Stromal cell of bone marrow (primary cell): ENCODE measurements around the gene SDHB.

ENCODE experiments used
- DNase-seq: peaks from one replicate; pipeline ENCODE4 v3.0.0-alpha.2; 2012; ENCODE audit warnings: low read depth

SDHB gene

DNA sequence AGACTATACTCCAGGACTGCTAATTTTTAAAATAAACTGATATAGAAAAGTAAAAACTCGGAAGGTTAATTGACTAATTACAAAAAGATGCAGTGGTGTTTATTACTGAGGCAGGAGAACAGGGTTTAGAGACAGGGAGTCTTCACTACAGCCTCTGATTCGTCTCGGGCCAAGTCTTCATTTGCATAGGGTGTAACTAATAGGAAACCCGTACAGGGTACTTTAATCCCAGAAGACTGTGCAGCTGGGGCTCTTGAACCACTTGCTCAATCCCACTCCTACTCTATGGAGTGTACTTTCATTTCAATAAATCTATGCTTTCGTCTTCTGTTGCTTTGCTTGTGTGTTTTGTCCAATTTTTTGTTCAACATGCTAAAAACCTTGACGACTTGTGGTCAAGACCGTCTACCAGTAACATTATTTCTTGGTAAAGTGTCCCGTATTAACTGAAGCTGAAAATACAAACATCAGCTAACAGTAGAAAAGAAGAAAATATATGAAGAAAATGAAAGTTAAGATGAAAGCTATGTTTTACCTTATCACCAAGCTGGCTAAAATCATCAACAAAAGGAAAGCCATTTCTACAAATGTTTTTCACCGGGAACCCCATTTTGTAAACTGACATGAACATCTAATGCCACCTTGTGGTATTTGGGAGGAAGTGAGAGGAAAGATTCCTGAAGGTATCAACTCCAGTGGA lies 8.0 kb downstream of the SDHB start:
- peak; percentile 45 for DNase-seq

DNA sequence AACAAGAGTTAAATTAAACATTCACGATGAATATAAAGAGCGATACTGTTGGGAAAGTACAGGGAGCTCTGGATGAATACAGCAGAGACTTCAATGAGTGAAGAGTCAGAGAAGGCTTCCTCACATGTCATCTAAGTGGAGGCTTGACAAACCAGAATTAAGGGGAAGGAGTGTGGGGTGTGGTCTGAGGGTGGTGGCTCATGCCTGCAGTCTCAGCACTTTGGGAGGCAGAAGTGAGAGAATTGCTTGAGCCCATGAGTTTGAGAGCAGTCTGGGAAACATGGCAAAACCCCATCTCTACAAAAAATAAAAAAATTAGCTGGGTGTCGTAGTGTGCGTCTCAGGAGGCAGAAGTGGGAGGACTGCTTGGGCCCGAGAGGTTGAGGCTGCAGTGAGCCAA lies 8.7 kb downstream of the SDHB start:
- DNase-seq = no peak

DNA sequence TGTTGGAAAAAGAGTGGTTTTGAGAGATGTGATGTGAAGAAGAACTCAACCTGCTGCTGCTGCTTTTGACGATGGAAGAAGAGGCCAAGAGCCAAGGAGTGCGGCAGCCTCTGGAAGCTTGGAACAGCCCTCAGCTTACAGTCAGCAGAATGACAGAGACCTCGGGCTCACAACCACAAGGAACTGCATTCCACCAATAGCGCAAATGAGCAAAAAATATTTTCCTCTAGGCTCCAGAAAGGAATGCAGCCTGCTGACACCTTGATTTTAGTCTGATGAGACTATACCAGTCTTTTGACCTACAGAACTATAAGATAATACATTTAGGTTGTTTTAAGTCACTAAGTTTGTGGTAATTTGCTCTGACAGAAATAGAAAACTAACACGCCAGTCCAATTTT lies 10.2 kb downstream of the SDHB start:
- DNase-seq = no peak

DNA sequence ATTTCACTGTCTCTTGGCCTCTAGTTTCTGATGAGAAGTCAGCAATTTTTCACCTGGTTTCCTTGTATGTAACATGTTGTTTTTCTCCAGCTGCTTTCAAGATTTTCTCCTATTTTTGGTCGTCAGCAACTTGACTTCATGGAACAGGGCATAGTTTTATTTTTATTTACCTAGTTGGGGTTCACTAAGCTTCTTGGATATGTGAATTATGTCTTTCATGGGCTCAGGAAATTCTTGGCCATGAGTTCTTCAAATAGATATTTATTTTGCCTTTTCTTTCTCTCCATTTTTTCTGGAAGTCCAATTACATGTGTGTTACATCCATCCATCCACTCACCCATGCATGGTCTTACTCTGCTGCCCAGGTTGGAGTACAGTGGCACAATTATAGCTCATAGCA lies 13.7 kb downstream of the SDHB start:
- DNase-seq = no peak

DNA sequence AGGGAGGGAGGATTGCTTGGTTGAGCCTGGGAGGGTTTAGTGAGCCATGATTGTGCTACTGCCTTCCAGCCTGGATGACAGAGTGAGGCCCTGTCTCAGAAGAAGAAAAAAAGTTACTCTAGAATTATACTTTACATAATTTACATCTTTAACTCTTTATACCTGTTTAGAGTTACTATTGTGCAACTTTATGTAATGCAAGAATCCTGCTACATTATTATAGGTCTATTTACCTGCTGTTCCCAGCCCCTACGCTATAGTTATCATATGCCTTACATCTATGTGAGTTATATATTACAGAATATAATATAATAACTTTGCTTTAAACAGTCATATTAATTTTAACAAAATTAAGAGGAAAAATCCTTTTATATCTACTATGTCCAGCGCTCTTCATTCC lies 14.3 kb downstream of the SDHB start:
- no peak for DNase-seq

DNA sequence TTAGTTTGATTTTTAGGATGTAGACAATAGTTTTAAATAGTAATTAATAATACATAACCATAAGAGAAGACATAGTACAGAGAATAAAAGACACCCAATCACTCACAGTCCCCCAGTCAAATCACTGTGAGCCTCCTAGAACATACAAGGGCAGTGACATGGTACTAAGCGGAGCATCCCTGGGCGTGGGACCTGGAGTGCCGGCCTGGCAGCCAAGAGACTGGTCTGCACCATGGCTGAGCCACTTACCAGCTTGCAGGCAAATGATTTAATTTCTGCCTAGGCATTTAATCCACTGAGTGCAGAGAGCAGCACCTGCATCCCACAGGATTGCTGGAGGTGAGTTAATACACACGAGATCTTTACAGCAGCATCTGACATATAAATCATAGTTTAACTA lies 20.4 kb downstream of the SDHB start:
- DNase-seq = no peak

DNA sequence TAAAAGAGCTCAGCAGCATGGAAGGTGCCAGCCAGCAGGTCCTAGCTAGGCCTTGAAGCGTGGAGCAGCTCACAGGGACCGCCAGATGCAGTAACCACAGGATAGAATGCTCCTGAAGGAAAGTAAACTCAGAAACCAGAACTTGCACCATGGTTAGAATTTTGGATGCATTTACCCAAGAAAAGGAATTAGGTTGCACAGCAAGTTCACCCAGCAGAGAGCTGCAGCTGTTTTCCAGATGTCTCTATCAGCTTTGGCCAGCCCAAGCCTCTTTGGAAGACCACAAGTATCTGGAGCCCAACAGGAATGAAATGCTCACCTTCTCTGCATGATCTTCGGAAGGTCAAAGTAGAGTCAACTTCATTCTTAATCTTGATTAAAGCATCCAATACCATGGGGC lies 21.1 kb downstream of the SDHB start:
- no peak for DNase-seq

DNA sequence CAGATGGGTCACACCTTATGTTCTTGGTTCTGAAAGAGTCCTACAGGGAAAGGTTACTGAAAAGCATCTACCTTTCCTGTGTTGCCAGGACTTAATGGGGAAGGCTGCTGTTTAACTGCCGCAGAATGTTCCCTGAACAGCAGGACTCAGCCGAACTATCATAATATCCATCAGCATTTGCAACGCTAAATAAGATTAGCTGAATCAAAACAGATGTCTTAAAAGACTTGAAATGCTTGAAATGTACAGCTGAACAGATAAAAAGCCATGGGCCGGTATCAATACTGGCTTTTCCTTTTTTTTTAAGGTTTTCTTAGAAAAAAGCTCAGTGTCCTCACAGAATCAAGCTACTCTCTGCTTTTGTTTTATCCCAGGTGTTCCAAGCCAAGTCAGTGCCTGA lies 22.4 kb downstream of the SDHB start:
- no peak for DNase-seq

DNA sequence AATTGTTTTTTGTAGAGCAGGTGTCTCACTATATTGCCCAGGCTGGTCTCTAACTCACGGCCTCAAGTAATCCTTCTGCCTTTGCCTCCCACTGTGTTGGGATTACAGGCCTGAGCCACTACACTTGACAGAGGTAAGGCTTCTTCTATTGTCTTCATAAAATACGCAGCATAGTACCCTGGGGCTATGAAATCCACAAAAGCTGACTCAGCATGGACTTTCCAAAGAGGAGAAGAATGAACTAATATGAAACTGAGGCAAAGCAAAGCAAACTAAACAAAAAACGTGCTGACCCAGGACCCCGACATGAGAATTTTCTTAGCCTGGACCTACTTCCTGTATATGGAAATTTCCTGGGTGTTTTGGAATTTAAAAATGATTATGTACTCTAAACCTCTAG lies 23.6 kb downstream of the SDHB start:
- DNase-seq = no peak

DNA sequence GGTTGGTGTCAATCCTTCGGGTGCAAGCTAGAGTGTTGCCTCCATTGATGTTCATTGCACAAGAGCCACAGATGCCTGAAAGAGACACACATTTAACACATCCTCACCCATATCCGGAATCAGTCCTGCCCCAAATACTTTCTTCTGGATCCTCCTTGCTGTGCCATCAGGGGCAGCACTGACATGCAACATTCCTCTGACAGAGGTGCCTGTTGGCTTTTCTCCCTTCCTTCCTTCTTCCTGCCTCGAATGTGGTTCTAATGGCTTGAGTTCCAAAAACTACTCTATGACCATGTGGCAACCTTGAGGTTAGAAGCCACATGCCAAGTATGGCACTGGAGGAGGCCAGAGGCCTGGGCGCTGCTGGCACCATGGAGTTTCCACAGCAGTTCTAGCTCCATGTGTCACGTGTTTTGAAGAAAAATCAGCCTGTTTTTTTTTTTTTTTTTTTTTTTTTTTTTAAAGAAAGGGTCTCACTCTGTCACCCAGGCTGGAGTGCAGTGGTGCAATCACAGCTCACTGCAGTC lies 25.1 kb downstream of the SDHB start:
- no peak for DNase-seq

DNA sequence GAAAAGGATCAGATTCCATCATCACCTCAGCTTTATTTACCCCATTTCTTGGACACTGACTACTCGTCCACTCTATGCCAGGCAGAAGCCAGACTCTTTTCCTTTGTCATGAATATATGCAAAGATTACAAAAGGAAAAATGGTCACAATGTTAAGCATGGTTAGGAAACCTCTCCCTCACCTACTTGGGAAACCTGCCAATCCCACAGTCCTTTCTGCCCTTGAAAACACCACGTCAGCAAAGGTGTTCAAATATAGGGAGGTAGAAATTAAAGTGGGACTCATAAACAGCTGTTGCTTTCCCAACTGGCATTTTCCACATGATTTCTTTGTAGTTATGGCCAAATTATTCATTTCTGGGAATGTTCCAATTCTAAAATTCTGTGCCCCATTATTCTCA lies 25.9 kb downstream of the SDHB start:
- DNase-seq = no peak

DNA sequence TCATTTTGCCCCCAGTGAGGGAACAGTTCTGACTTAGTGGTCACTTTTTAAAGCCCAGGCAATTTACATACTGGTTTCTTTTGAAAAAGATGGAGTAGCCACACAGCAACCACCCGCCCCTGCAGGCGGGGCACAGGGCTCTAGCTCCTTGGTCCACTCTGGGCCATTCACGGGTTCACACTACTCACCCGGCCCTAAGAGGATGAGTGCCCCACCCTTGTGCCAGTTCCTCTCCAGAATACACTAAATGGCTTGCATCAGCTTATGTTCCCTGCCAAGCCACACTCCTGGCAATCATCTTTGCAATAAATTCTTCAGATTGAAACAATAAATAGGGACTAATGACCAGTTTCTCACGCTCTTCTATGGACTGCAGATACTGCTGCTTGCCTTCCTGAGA lies 26.4 kb downstream of the SDHB start:
- DNase-seq = peak; percentile 37

DNA sequence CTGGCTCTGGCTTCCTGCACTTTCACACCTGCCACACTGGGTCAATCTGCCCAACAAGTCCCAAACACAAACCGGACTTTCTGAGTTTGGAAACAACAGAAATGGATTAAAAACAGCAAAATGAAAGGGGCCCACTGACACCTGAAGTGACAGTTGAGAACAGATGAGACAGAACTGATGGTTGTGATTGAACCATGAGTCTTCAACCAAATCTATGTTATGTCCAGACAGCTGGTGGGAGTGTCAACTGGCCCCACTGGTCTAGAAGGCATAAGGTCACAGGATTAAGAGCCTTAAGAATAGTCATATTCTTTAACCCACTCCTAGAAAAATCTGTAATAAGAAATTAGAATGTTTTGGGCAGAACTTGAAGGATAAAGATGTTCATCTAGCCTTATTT lies 29.1 kb downstream of the SDHB start:
- DNase-seq = no peak

DNA sequence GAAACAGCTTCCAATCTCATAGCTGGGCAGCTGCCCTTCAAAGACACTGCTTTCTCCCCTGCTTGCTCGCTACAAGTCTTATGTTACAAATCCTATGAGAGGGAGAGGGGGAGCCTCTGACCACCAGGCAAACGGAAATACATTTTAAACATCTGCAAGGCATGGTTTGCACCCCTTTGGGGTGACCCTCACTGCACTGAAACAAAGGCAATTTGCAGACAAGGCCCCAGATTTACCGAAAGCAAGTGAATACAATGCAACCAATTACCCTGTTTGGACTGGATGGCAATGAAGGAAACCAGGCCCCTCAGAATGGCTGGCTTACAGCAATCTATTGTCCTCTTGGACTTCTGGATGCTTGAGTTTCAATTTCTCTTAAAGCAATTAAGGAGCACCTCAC lies 30.3 kb downstream of the SDHB start:
- no peak for DNase-seq

DNA sequence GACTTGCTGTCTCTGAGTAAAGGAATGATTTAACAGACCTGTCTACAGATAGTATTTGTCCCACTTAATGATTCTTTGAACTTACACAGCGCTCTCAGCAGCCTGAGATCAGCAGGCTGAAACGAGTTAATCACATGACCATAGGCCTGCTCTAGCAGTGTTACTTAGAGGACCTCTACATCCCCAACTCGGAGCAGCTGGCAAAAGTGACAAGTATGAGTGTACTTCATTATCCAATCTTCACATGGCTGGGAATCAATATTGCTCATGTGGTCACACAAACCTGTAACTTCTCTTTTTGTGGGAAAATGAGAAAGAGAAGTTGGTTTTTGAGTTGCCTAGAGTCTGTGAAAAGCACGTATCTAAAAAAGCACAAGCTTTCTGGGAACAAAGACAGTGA lies 30.7 kb downstream of the SDHB start:
- no peak for DNase-seq

DNA sequence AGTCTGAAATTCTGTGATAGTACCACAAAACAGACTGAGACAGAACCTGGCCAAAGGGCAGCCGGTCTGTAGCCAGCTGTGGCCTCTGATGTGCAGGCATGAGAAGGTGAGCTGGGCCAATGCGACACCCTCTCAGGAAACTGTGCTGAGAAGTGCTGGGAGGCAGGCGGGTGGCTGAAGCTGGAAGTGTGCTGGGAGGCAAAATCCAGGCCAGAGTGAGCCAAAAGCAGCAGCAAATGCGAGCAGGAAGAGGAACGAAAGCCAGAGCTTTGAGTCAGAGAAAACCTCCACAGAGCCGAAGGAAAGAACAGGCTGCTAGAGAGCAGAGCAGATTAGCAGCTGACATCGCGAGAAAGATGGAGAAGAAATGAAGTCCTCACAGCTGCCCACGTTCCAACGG lies 31.9 kb downstream of the SDHB start:
- no peak for DNase-seq

DNA sequence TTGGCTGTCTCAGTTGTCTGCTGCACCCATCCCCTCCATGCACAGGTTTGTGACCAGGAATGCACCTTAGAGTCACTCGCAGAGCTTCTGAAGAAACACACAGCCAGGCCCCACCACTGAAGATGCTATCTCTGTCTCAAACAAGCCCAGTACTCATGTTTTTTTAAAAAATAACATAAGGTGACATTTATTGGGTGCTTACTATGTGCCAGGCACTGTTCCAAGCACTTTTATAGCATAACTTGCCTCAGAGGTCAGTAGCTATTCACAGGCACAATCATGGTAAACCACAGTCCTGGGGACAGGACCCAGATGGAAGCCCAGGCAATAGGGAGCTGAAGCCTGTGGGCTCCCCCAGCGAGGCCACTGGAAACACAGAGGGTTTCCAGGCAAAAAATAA lies 33.3 kb downstream of the SDHB start:
- no peak for DNase-seq

DNA sequence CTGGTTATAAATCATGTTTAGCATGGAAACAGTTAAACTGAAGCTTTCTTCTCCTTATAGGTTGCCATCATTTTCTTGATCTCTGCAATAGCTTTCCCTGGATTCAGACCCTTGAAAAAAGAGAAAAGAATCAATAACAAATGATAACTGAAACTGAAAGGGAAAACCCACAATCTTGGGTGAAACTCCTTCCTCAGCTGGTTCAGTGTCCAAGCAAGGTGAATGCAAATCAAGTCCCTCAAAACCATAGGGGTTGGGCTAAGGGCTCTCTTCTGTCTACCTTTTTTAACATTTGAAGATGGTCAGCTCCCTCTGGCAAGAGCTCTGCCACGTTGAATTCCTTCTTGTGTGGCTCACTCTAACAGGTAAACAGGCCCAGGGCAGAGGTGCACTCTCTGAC lies 35.0 kb downstream of the SDHB start:
- DNase-seq = no peak

DNA sequence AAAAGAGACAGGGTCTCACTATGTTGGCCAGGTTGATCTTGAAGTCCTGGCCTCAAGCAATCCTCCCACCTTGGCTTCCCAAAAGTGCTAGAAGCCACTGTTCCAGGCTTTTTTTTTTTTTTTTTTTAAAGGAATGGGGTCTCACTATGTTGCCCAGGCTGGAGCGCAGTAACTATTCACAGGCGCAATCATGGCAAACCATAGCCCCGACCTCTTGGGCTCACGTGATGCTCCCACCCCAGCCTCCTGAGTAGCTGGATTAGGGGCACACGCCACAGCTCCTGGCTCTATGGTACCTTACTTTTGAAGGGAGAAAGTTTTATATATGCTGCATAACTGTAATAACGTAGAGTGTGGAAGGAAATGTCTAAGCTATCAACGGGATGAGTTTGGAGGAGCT lies 36.4 kb downstream of the SDHB start:
- DNase-seq = no peak

DNA sequence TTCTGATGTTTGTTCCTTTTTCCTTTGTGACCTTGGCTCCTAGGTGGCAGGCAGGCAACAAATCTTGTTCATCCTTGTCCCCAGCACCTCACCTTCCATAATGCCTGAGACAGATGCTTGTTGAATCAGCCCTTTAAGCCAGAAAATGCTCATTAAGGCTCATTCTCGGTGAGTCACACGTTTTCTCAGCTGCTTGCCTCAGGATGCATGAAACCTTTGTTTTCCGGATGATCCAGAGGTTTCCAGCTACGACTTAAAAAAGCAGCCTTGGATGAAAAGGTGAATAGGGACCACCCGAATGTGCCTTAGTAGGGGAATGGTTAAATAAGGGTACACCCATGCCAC lies 37.5 kb downstream of the SDHB start:
- peak; percentile 24 for DNase-seq

DNA sequence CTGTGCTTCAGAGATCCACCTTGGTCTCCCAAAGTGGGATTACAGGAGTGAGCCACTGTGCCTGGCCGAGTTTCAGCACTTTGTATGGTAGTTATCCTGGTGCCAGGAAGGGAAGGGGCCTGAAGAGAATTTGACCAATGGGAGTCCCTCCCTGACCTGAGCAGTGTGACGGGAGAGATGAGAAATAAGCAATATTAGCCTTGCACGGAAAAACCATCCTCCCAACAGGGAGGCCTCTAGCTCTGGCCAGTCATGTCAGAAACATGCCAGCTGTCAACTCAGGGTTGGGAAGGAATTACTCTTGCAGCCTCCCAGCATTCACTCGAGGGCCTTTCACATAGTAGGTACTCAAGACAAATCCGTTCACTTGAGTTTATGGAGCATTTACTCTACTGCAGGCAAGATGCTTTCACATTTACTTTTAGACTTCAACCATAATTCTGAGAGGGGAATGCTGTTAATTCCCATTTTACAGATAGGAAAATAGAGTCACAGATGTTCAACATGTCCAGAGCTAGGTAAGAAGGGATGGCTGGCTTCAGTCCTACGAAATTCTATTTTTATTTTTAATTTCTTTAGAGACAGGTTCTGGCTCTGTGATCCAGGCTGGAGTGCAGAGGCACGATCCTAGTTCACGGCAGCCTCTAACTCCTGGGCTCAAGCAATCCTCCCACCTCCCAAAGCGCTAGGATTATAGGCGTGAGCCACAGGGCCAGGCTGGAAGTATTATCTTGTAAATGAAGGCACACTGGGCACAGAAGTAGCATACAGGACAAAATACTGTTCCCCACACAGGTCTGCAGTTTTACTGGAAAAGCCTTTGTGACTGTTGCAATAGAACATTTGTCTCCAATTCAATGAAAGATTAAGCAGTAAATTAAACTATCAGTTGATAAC lies 38.9 kb downstream of the SDHB start:
- DNase-seq = no peak

DNA sequence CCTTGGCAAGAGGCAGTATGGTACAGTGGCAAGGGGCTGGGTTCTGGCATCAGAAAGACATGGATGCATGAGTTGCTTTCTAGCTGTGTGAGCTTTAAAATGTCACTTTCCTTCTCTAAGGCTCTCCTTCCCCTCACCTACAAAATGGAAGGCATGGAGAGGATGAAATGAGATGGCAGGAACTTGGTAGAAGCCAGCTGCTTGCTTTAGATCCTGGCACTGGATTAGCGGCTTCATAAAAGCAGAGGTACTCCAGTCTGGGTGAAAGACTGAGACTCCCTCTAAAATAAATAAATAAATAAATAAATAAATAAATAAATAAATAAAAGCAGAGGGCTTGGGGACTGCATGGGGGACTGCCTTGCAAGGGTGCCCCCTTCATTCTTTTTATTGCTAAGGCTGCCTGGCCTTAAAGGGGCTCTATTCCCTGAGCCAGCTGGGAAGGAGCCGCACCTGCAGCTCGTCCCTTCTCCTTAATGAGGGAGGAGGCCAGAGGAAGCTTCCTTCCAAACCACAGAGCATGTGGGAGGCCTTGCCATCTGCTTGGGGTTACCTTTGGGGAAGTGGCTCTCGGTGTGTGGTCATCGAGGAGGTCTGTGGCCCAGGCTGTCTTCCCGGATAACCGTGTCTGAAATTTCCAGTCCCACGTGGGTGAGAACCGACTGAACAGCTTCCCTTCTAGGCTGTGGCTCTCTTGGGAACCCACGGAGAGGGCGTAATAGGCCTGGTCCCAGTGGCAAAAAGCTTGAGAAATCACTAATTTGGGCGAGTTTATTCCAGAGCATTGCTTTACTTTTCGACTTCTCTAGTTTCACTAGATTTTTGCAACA lies 40.1 kb downstream of the SDHB start:
- DNase-seq = no peak
